Fibroblast of skin of scalp (primary cell): ENCODE results near the gene SLX4IP.
"Not testable (repeated sequence)": the region's sequence is repeated elsewhere in the genome, so short reads cannot be mapped to it uniquely, and the experiment has no call there.

Source experiments
- DNase-seq: peaks from one replicate; pipeline ENCODE4 v3.0.0-alpha.2; 2013

Gene SLX4IP

DNA sequence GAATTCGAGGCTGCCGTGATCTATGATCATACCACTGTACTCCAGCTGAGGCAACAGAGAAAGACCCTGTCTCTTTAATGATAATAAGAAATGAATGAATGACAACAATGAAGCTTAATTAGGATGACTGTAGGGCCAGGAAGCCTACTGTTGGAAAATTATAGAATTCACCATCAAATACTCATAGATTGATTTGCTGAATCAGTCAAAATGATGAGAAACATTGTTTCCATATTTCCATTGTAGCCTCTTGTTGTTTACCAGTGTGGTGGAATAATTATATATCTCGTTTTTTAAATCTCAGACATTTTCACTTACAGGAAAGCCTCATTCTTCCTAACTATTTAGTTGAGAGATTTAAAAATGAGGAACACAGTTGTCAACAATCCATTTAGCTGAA is 142.5 kb downstream of the SLX4IP start:
- DNase-seq: no peak

DNA sequence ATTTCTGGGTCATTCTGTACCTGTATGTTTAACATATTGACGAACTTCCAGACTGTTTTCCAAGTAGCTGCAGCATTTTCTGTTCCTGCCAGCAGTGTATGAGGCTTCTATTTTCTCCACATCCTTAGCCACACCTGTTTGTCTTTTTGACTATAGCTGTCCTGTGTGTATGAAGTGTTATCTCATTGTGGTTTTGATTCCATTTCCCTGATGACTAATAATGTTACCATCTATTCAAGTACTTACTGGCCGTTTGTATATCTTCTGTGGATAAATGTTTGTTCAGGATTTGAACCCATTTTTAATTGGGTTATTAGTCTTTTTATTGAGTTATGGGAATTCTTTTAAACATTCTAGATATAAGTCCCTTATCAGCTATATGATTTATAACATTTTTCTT is 143.5 kb downstream of the SLX4IP start:
- DNase-seq: peak; percentile 54

DNA sequence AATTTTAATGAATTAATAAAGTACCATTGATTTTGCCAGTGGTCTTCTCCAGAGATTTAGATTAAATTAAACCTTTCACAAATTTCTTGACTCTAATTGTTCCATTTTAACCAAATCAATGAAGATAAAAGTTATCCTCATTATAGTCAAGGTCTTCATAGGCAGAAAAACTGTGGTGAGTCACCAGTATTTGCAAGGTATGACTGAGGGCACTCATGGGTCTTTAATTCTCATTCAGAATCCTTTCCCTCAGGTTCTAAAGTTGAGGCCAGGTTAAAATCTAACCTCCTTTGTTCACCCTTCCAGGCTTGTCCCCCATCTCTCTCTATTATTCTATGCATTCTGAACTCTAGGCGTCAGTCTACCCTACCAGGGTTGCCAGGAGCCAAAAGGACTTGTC is 144.8 kb downstream of the SLX4IP start:
- DNase-seq: no peak

DNA sequence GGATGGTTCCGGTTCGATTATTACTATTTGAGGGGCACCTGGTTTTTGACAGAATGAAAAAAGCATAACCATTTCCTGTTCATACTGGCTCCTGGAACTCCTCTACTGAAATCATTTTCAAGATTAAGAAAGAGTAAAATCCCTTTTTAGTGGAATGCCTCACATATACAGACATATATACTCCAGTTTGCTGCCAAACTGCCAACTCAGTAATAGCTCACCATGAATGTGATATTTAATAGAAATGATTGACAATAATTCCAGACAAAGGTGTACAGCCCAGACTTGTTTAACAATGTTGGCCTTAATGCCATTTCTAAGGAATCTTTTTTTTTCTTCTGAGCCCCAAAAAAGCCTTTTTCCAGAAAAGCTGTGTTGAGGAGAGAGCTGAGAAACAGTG is 145.6 kb downstream of the SLX4IP start:
- no peak for DNase-seq

DNA sequence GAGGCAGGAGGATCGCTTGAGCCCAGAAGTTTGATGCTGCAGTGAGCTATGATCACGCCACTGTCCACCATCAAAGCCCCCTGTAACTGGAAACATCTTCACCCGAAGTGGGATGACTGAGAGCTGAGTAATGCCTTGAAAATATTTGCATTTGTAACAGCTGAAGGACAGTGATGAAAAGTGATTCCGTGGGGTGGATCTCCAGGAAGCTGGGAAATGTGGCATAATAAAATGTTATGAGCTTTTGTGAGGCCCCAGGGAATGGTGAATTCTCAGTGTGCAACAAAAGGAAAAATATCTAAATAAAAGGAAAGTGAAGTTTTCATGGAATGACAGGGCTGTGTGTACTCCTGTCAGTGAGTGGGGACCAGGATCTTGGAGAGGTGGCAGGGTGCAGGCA is 146.7 kb downstream of the SLX4IP start:
- peak; percentile 96 for DNase-seq

DNA sequence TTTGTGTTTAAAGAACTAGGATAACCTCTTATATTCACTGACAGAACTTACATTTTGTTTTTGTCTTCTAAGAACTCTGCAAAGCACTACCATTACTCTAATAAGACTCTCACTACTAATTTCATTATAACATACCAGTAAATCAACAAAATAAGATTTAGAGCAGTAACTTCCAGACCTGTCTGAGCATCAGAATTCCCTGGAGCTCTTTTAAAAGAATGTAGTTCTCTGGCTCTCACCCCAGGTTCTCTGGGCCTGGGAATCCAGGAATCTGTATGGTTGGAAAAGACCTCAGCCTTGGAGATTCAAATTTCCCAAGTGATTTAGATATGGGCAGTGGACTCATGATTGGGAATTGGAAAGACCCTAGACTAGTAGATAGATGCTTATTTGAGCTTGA is 149.3 kb downstream of the SLX4IP start:
- DNase-seq: peak; percentile 75

DNA sequence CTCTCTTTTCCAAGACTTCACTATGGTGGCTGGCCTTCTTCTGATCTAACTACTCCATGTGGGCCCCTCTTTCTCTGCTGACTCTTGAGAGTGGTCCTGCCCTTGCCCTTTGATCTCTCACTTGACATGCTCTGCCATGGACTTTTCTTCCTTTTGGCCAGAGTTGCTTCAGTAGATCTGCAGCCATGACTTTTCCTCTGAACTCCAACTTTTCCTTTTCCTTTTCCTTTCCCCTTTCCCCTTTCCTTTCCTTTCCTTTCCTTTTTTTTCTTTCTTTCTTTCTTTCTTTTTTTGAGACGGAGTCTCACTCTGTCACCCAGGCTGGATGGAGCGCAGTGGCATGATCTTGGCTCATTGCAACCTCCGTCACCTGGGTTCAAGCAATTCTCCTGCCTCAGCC is 150.2 kb downstream of the SLX4IP start:
- no peak for DNase-seq

DNA sequence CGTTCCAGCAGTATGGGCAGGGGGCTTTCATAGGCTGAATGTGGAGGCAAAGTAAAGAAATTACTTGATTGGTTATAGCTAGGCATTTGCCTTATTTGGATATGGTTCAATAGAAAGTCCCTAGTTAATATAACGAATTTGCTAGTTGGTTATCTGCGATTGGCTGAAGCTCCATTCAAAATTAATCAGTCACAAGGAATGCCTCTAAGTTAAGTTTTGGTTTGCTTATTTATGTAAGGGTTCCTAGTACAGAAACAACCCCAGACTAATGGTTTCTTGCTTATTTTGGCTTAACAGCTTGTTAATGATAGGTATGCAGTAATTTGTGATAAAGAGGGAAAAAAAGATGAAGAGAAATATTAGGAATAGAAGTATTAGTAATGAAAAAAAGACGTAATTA is 151.2 kb downstream of the SLX4IP start:
- no peak for DNase-seq

DNA sequence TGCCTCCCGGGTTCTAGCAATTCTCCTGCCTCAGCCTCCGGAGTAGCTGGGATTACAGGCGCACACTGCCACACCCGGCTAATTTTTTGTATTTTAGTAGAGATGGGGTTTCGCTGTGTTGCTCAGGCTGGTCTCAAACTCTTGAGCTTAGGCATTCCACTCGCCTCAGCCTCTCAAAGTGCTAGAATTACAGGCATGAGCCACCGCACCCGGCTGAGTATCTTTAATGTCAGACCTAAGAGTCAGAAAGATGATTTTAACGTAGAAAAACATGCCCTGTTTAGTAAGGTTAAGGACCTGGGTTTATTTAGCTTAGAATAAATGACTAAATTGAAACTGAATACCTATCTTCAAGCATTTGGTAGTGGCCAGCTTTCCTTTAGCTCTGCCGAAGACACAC is 155.3 kb downstream of the SLX4IP start:
- DNase-seq: not testable (repeated sequence)

DNA sequence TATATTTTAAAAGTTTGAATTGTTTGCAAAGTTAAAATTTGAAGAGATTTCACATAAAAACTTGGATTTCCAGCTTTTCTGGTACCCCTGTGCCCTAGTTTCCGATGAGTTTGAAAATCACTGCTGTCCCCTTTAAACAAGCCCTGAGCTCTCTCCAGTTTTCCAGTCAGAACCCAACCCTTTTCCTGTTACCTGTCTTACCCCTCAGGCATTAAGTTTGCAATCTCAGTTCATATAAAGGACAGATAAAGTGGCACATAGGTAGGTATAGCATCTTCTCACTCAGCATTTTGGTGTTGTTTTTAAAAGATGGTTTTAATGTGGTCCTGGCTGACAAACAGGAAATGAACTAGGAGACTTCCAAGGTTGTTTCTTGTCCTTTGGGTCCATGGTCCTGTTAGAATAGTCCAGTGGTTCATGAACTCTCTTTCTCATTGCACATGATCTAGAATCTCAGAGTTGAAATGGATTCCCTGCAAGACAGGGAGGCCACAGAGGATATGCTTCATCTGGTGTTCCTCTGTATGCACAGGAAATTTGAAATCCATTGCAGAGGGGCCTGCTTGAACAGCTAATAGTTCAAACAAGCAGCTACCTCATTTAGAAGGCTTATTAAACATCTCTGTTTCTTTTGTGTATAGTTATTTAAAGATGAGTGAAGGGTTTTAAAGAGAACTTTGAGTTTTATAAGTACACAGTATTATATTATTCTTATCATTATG is 156.0 kb downstream of the SLX4IP start:
- DNase-seq: no peak

DNA sequence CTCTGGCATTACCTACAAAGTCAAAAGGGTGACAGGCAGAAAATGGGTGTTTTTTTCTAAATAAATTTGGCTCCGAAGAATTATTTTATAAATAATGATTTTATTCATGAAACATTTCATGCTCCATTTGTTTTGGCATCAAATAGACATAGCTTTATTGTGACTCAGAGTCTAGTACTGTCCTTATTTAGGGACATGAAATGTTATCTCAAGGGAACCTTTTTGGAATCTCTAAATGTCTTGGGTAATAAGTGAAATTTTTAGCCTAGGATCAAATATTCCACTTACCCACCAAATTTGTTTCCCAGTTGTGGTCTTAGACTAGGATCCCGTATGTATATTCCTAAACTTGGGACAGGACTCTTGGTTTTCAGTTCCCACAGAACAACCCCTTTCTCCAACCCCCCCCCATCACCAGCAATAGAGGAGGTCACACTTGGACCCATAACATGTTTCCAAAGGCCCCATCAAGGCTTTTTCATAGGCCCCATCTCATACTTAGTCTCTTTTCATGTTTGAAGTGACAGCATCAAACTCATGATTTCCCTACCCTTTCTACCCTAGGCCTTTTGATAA is 156.9 kb downstream of the SLX4IP start:
- DNase-seq: peak; percentile 90

DNA sequence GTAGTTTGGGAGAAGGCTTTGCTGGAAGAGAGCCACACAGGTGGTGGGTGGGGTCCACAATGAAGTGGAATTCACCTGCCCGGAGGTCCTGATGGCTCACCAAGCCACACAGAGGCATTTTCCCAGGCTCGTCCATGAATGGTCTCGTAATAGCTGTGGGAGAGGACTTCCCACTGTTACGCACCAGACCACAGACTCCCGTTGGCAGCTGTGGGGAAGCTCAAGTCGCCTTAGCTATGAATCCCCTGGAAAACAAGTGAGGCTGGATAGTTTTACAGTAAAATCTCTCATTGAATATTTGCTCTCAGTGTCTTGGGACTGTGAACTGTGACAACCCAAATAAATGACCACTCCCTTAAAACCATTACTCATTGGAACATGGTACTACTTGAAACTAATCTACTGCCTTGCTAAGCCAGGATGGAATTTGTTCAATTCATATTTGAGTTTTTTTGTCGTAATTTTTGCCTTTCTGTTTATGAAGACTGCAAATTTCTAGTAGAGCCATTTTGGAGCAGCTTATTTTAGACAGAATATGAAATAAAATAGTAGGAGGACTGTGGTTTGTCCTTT is 159.3 kb downstream of the SLX4IP start:
- DNase-seq: peak; percentile 64

DNA sequence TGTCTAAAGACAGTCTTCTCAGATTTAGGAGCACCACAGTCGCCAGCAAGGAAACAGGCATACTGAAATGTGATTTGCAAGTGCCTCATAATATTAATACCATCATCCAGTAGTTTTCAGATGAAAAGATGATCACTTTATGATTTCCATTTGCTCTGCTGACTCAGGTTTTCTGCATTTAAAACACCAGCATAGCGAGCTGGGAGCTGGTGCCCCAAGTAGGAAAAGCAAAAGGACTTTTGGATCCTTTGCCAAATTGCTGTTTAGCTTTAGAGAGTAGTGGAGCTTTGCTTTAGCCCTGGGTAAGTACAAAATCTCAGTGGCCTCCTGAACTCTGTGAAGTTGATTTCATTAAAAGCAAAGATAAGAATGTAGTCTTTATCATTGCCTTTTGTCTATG is 160.2 kb downstream of the SLX4IP start:
- DNase-seq: no peak

DNA sequence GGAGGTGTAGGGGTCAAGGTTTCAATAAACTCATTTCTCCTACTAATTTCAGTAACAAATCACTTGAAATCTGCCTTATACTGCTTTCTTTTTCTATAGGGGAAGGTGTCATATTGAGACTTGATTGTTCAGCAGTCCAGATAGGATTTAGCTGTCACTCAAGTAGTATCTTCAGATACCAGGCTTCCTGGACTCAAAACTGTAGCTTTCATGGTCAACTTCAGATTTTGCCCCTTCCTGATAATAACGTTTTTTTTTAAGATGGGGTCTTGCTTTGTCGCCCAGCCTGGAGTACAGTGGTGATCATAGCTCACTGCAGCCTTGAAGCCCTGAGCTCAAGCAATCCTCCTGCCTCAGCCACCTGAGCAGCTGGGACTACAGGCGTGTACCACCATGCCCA is 160.9 kb downstream of the SLX4IP start:
- DNase-seq: no peak

DNA sequence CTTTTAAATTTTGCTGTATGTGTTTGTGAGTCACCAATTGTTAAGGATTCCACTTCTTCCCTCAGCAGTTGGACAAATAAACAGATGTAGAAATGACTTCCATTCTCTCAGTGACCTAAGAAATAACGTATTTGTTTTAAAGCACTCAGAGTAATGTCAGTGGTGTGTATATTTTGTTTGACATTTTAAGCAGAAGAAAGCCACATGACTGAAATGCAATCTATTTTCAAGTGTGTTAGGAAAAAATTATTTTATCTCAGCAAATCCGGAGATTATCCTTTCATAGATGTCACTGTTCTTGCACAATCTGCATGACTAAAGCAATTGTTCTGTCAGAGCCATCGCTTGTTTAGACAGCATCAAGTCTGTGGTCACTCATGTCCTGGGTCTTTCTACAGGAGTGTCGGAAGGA is 161.6 kb downstream of the SLX4IP start:
- peak; percentile 69 for DNase-seq

DNA sequence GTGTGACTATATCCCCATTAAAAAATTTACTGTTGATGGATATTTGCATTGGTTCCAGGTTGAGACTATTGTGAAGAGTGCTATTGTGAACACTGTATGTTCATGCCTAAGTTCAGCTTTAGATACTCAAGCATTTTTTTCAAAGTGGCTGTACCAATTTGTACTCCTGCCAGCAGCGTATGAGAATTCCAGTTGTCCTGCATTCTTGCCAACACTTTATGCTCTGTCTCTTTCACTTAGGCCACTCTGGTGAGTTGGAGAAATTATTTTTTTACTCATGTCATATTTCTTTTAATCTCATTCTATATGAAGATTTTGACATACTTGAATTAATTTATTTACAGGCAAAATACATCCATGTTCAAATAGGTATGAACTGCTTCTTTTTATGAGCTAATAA is 162.5 kb downstream of the SLX4IP start:
- DNase-seq: no peak

DNA sequence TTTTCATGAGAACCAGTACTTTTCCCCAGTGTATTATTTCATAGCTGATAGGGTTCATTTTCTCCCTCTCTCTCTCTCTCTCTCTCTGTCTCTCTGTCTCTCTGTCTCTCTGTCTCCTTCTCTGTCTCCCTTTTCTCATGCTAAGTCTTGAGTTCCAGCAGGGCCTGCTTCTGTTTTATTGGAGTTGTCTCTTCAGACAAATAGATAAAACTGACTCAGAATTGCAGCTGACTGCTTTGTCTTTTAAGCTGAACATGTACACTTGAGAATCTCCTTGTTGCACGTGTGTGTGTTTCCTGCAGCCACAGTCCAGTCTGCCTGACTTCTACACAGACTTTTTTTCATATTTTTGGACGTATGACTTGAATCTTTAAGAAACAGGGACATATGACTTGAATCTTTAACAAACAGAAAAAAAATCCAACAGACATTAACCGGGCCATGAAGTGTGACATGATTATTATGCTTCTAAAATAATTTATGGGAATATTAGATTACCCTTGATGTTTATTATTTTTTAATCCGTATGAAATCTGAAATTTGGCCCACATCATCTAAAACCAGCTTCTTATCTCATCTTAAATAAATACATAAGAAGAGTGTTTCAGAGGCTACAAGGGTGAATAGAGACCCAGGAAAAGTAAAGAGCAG is 167.2 kb downstream of the SLX4IP start:
- DNase-seq: no peak

DNA sequence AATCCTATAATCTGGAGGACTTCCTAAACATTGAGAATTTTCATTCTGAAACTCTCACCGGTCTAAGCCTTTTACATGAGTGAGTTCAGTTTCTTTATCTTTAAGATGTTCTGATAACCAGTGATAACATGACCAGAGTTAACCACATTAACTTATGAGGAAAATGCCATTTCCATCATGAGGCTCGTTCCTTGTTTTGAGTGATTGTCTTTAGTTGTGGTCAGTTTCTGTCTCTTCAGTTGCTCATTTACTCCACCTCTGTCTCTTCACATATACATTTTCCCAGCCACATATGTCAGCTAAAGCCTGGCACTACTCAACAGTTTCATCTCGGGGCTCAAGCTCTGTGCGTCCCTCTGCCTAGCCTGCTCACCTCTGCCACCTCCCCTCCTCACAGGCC is 168.3 kb downstream of the SLX4IP start:
- DNase-seq: no peak

DNA sequence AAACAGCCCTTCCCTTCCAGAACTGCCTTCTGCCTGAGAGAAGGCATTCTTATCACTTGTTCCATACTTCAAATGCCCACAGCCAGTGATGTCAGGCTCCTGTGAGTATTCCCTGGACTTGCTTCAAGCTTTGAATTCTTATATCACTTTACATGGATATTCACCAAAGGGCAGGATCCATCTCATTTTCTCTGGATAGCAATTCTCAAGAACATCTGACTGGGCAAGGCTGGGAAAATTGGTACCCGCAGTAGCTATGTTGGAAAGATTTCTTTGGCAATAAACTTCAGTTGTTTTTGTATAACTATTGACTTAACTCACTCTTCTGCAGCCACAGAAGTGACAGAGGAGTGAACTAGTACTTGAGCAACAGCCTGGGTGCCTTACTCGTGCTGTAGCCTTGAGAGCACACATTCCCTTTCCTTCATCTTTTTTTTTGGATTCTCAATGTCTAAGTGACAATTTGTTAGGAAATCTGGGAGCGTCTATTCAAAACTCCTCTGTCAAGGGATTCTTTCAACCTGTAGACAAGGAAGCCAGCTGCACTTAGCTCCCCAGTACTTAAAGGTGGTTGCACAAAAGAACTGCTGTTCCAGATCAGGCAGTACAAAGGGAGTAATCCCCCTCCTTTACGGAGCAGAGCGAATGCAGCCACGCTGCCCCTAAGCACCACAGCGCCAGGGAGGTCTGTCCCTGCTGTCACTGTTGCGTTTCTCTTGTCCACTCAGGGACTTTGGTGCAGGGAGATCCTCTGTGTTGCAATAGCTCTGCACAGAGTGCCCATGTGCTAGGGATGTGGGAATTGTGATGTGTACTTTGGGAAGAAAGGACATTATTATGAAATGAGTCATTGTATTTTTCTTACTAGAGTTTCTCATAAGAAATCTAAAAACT is 169.1 kb downstream of the SLX4IP start:
- peak; percentile 95 for DNase-seq

DNA sequence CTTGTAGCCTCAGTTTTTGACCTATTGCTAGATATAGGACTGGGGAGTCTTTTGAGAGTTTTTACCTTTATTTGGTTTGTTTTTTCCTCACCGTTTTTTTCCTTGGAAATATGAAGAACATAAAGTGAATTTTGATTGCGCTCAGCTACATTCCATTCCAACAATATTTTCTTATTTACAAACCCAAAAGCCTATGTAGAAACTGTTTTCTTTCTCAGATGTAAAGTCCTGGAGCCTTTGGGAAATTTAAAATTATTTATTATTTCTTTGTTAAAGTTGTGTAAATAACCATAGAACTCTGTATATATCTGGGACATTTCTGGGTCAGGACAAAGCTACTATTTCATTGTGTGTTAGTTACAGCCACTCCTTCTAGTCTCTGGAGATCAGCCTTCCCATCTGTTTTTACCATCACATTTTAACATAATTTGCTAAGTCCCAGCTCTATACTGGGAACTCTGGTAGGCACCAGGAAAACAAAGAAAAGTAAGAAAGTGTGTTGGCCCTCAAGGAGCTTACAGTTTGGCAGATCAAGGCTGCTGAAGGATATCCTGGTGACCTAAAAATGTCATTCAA is 169.8 kb downstream of the SLX4IP start:
- no peak for DNase-seq

DNA sequence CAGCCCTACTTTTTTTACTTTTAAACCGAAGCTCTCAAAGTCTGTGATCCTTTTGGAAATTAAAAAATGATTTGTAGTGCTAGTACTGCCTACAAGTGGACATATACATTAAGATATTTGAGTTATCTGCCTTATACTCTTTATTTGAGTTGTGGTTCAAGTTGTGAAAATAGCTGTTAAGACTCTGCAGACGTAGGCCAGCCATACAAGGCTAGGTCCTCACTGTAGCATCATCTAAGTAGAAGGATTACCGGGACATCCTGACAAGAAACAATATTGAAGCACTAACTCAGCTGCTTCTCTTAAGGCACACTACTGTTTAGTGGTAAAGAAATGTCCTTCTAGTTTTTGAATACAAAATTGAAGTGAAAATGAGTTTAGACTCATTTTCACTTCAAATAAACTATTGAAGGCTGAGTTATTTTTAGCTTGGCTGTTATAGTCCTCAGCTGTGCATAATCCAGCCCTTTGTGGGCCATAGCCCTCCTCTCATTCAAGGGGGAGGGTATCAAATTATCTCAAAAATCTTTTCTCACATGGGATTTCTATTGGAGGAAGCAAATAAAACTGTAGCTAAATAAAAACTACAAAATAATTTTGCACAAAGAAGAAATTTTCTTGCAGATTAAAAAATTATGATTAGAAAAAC is 170.6 kb downstream of the SLX4IP start:
- no peak for DNase-seq

DNA sequence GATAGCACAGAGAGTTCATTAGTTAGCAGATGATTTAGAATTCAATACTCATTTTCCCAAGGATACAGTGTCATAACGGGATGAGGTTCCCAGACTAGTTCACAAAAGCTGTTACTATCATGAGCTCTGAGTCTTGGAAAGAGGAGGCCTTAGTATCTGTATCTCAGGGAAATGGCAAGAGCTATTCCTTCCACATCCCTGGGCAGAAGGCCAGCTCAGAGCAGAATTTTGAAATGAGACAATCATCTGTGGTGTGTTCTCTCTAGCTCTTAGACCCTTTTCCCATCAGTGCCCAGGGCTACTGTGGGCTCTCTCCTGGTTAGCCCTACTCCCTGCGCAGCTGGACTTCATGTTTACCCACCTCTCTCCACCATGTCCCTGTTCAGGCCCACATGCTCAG is 174.2 kb downstream of the SLX4IP start:
- peak; percentile 91 for DNase-seq
